Fibroblast of skin of scalp (primary cell): Measurements from ENCODE around the gene CAMK2A.

ENCODE experiments used
- DNase-seq: peaks from one replicate; pipeline ENCODE4 v3.0.0-alpha.2; 2013

CAMK2A gene

GRCh38 chr5:150315245-150315644, 25.7 kb upstream of the CAMK2A start:
- no peak for DNase-seq

DNA sequence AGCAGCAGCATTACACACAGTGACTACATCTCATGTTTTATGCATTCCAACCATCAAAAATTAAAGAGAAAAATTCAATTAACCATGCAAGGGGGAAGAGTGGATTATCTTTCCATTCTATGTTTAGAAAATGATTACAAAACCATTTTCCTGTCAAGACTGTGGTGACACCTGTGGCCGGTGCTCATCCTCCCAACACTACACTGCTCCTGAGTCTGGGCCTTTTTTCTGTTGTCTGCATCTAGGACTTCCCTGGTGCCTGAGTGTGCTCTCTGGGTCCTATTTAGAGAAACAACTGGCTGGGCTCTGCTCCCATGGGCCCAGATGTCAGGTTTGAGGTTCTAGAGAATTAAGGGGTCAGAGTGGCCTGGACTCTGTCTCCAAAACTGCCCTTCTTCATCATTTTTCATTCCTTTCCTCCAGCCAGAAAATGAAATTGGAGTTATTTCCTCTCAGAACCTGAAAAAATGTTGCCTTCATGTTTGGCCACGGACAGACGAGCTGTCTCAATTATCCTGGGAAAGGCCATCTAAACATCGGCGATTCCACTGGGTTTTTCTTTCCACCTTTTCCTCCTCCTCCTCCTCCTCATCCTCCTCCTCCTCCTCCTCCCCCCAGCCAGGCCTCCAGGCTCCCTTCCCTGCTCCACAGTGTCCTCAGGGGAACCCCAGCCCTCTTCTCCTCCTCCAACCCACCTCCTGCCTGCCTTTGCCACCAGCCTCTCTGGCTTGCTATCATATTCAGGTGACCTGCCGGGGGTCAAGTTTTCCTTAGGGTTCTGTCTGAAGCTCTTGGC, 24.5 kb upstream of the CAMK2A start:
- no peak for DNase-seq

- DNase-seq: no peak
Measured at GRCh38 chr5:150313501-150313900, 23.9 kb upstream of the CAMK2A start.

GRCh38 chr5:150312518-150312917, 22.9 kb upstream of the CAMK2A start:
- DNase-seq: no peak

DNA sequence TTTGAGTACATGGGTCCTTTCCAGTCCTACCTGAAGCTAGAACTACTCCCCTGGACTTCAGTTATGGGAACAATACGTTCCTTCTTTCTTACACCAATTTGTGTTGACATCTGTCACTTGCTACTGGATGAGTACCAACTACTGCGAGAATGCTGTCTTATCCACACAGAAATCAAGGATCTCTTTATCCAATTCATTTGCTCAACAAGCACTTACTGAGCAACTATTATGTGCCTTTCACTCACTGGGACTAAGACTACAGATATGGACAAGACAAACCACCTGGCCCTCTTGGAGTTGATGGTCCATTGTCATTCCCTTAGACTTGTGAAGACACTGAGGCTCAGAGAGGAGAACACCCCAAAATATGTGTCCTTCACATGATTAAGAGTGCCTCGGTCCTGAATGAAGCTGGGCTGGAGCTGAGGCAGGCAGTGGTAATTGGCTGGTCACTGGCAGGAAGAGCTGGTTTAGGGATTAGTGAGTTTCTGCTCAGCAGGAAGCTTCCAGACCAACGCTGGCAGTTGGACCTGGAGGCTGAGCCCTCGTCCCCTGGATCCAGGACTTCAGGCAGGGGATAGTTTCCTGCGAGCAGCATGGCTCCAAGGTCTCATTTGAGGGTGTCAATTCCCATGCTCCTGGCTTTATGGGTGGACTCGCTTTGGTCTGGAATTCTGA, 21.6 kb upstream of the CAMK2A start:
- no peak for DNase-seq

DNA sequence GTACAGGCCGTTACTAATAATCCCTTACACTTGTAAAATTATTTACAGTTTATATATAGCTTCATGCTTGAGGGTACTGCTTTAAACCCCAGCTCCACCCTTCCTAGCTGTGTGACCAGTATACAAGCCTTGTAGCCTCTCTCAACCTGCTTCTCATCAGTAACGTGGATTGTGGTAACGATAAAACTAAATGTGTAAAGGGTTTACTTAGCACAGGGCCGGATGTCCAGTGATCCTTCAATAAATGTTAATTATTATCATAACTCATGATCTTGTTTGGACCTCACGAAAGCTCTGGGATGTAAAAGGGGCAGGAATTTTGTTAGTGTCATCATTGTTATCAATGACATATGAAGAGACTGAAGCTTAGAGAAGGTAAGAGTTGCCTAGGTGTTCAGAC, 20.7 kb upstream of the CAMK2A start:
- no peak for DNase-seq

DNA sequence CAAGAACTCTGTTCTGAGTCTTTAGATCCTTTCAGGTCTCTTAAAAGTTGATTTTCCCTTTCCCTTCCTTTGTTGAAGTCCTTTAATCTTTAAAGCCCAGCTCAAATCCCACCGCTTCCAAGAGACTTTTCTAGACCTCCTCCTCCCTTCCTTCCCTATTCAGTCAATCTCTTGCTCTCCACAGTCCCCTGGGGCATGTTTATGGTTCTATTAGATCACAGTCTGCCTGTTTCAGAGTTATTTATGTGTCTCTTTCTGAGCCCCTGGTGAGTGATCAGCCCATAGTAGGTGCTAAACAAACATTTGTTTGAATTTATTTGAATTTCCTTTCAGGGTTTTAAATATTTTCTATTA, 20.3 kb upstream of the CAMK2A start:
- DNase-seq: no peak

DNA sequence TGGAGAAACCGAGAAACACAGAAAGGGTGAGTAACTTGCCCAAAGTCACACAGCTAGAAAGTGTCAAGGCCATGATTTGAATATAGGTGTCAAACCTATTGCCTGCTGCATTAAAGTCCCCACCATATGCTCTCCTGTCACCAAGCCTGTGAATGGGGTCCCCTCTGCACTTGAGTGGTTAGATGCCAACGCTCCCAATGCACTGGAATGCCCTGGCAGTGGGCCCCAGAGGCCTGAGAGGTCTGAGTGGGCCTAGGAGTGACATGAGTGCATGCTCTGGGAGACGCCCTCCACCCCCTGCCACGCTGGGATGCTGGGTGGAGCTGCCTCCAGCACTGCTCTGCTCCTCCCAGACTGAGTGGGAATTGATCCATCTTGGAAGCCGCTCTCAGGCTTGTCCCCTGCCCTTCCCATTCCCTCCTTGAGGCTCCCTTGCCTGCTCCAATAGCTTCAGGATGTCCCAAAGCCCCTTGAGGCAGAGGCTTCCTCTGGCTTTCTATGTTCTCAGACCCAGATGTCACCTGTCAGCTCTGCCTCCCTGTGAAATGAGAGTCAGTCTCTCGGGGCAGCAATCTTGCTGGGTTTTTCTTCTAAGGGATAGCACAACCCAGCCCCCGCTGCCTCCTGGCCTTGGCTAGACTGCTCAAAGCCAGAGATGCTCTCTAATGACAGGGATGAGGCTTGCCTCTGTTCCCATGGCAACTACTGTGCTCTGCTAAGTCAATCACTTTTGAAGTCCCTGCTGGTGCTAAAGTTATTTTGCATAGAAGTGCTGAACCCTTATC, 19.7 kb upstream of the CAMK2A start:
- no peak for DNase-seq

DNA sequence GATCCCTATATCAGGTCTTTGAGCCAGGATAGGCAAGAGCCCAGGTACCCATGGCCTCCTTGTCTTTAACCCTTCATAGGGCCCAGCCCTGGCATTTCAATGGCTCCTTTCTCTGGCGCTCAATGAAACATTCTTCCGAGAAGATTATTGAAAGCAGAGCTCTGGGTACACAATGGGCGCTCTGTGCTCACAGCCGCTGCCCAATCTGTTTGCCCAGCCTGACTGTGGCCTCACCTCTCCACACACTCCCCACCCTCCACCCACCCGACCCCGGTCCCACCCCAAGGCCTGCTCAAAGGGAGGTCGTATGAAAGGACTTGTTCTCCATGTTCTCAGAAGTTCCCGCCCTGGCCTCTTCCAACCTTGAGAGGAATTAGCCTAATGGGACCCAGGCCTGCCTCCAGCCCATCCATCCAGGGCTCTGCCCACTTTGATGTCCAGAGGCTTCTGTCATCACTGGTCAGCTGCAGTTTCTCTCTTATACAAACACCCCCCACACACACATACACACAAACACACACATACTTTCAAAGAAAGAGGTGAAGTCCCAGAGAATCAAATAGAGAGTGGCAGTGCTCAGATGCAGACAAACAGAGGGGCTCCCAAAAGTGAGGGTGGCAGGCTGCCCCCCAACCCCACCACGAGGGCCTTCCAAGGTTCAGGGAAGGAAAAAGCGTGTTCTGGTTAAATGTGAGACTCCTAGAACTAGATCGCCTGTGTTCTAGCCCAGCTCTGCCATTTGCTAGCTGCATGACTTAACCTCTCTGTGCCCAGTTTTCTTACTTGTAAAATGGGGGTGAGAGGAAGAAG, 18.2 kb upstream of the CAMK2A start:
- no peak for DNase-seq

GRCh38 chr5:150306775-150307174, 17.2 kb upstream of the CAMK2A start:
- no peak for DNase-seq

DNA sequence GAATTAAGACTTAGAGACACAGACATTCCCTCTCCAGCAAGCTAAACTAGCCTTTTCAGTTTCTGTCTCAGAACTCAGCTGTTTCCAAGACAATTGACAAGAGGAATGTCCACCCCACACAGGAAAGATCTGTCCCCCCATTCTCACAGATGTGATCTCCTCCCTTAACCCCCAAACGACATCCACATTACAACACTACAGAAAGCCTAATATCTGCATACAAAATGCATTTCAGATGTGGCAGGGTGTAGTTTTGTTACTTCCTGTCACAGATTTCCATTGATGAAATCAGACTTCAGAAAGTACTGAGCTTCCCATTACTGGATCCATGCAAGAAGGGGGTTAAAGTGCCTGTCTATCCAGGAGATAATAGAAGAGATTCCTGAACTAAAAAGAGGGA, 16.0 kb upstream of the CAMK2A start:
- no peak for DNase-seq

DNA sequence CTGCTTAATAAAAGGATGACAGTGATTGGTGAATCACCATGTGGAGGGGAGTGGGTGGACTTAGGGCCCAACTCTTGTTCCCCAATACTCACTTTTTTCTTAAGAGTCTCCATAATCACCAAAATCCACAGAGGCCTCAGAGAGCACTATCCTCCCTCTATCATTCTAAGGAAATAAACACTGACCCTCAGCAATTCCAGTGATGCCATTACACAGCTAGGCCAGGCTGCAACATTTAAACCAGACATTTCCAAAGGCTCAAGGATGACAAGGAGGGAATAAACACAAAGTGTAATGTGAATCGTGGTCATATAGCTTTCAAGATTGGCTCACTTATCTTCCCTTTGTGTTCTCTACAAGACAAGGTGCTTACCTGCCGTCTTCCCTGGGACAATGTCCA, 15.5 kb upstream of the CAMK2A start:
- DNase-seq: no peak

DNA sequence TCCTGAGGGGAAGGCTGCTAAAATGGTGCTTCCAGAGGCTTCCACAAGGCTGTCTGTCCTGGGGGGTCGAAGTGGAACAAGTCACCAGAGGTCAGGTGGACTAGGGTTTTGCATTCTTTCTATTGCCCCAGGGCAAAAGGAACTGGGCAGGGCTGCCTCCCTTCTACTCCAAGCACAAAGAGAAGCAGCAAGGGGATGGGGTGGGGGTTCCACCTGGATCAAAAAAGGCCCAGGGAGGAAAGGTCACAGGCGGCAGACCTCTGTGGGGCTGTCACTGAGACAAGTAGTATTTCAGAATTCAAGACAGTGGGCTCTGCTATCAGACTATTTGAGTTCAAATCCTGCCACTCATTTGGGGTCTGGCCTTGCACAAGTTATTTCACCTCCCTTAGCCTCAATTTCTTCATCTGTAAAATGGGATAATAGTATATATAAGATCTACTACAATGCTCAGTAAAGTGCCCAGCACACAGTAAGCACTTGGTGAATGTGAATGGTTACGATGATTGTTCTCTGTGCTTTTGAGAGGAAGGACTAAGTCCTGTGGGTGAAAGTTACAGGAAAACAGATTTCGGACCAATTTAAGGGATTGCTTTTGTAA, 15.0 kb upstream of the CAMK2A start:
- DNase-seq: no peak

- no peak for DNase-seq
Measured at GRCh38 chr5:150303660-150304386, 14.2 kb upstream of the CAMK2A start.

DNA sequence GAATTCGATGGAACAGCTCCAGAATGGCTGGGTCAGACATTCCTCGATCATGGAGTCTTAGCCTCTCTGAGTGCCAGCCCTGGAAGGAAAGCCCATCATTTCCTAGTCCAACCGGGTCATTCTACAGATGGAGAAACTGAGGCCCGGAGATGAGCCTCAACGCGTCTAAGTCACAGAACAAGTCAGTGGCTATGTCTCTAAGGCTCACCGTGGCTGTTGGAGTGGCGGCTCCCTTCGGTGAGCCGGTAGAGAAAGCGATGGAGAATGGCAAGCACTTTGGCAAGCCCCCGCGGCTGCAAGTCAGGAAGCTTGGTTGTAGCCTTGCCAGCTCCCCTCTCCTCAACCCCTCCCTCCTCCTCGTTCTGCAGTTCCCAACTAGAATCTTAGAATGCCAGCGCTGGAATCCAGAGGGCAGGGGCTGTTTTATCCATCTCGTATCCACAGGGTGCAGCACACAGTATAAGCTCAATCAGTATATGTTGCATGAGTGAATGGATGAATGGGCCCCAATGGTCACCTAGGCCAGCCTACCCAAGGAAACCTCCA, 13.6 kb upstream of the CAMK2A start:
- DNase-seq: peak; percentile 41

GRCh38 chr5:150302301-150303069, 12.9 kb upstream of the CAMK2A start, which contains the start of gene ARSI:
Gene ARSI (minus strand): TSS chr5:150302905. CDS start chr5:150302373, 532 bp downstream.
- peak; percentile 93 for DNase-seq

DNA sequence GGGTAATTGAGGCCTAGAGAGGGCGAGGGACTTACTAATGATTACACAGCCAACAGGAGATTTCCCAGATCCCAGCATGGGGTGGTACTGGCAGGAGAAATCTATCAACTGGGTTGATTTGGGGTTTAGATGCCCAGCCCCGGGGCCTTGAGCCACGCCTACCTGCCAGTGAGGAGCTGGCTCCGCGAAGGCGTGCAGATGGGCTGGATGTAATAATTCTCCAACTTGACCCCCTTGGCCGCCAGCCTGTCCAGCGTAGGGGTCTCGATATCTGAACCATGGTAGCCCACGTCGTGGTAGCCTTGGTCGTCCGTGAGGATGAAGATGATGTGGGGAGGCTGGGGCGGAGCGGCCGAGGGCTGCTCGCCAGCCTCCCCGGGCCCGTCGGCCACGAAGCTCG, 12.3 kb upstream of the CAMK2A start:
- no peak for DNase-seq

DNA sequence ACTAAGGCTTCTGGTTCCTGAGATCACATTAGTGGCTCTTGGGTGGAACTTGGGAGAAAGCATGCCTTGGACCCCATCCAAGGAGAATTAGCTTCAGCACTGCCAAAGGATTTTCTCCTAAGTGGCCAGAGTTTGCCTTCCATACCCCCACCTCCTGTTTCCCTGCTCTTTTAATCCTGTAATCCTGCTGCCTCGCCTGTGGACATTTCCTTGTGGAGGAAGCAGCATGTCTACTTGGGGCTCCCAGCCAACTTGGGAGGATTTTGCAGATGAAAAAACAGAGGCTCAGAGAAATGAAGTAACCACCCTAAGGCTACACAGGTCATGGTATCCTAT, 11.6 kb upstream of the CAMK2A start:
- DNase-seq: peak; percentile 72

GRCh38 chr5:150300496-150301169, 11.1 kb upstream of the CAMK2A start:
- no peak for DNase-seq
